Raji (cell line): ENCODE results near the gene TF.

ENCODE experiments used
- POLR2A ChIP-seq: IDR thresholded peaks from 2 replicates; pipeline ENCODE4 v1.6.1; 2011; ENCODE audit warnings: low read depth, low read length, control low read depth; ENCODE audit not compliant: insufficient read depth

Gene TF

DNA sequence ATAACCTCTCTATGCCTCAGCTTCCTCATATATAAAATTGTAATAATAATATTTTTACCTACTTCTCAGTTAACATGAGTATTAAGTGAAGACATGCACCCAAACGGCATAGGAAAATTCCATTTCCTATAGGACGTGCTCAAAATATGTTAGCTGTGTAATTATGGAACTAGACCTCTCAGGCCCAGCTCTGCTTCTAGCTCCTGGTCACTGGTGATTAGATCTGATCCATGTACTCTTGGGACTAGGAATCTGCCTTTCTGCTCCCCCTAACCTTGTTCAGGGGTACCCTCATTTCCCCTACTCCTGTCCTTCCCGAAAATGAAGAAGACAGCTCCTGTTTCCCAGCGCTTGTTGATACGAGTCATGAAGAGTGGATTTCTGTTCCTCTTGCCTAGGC is 29.6 kb downstream of the TF start:
- TF ChIP-seq POLR2A = no peak

DNA sequence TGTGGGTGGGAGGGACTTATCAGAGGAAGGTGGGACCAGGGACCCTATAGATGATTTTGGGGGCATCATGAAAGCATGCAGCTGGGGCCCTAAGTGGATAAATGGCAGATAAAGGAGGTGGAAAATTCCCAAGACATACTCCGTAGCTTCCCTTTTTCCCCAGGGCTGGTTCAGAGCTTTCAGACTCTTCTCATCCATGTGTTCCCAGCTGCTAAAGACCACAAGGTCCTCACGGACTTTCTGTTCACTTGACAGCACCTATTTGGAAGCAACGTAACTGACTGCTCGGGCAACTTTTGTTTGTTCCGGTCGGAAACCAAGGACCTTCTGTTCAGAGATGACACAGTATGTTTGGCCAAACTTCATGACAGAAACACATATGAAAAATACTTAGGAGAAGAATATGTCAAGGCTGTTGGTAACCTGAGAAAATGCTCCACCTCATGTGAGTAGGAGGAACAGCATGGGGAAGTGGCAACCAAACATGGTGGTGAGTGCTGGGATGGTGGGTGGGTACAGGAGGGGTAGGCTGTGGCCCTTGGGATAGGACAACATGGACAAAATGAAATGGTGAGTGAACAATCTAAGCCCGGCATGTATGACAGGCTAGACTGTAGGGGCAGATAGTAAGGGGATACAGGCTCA is 30.7 kb downstream of the TF start:
- TF ChIP-seq POLR2A = no peak

DNA sequence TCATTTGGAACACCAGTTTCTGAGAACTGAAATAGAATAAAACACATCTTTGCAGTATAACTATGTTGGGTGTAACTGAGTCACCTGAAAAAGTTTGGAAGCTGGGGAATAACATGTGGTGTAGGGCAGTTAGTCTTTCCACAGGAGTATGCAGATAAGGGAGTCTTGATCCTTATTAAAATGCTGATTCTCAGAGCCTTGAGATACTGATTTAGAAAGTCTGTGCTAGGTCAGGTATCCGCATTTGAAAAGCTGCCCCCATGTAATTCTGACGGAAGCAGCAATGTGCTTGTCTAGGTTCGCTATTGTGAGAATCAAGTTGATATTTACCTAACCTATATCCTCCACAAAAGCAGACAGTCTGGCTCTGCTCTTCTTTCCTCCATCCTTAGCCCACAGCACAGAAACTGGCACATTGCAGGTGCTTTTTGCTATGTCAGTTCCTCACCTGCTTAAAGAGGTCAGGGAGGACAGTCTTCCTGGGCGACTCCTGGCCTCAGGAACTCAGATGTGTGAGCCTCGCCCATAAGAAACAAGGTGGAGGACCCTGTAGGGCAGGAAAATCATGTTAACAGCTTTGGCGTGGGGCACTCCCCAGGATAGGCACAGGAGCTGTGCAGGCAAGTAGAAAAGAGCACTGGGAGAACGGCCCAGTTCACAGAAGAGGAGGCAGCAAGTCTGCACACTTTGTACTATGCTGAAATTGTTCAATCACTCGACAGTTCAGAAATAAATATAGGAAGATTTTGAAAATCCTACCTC is 31.8 kb downstream of the TF start:
- no peak for TF ChIP-seq POLR2A

DNA sequence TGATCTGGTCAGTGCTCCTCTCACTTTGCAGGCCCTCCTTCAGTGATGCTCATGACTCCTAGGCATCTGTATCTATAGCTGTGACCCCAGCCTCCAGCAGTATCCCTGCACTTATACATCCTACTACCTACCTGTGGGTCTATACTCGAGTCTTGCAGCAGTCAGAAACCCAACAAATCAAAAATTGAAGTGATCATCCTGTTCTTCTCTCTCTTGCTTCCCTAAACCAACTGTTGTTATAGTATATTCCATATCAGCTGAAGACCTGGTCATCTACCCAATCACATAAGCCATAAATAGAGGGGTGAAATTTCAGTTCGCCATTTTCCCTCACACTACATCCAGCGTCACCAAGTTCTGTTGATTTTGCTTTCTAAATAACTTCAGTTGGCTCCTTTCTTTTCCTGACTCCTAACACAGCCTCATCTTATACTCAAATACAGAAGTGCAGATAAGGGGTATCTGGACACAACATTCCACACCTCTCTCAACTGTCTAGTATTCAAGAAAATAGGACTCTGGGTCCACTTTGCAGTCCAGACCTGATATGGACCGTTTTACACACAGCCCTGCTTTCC is 33.5 kb downstream of the TF start:
- TF ChIP-seq POLR2A = no peak

DNA sequence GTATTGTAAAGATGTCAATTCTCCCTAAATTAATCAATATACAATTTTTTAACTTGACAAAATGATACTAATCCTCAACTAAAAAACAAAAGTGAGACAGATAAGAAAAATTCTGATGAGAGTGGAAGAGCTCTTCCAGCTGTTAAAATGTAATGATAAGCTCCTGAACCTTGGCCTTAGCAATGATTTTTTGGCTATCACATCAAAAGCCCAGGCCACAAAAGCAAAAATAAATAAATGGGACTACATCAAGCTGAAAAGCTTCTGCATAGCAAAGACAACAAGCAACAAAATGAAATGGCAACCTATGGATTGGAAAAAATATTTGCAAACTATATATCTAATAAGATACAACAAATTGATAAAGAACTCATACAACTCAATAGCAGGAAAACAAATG is 35.4 kb downstream of the TF start:
- TF ChIP-seq POLR2A = no peak

DNA sequence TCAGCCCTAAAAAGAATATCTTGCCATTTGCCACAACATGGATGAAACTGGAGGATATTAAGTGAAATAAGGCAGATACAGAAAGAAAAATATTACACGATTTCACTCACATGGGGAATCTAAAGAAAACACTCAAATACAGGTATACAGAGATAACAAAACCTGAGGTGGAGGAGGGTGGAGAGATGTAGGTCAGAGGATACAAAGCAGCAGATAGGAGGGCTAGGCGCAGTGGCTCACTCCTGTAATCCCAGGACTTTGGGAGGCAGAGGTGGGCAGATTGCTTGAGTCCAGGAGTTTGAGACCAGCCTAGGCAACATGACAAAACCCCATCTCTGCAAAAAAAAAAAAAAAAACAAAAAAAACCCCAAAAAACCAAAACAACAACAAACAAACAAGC is 36.3 kb downstream of the TF start:
- TF ChIP-seq POLR2A = no peak

DNA sequence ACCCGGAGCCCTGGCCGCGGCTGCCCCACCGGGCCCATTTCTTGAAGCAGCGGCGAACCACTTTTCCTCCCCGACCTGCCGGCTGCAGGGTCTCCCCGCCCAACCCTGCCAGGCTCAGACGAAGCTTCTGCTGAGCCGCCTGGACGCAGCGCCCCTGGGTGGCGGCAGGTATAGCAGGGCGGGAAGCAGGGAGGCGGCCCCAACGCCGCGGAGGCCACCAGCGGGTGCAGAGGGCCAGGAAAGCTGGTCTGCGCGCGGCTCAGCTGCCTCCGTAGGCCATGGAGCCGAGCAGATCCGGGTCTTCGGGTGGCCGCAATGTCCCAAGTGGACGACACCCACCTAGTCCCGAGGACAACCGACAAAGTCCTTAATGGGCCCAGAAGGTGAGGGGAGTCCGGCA is 37.6 kb downstream of the TF start:
- TF ChIP-seq POLR2A = no peak

DNA sequence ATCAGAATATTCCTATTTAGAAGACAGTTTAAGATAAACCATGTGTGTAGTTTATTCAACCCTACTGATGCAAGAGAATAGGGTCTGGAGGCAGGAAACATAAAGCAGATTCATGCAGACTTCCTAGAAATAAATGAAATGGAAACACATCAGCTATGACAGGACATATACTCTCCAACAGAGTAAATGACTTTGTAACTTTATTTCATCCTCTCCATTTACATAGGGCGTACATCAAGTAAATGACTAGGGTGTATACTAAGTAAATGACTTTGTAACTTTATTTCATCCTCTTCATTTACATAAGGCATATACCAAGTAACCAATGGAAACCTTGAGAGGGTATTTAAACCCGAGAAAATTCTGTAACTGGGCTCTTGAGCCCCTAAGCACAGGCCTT is 41.8 kb downstream of the TF start:
- TF ChIP-seq POLR2A = no peak

DNA sequence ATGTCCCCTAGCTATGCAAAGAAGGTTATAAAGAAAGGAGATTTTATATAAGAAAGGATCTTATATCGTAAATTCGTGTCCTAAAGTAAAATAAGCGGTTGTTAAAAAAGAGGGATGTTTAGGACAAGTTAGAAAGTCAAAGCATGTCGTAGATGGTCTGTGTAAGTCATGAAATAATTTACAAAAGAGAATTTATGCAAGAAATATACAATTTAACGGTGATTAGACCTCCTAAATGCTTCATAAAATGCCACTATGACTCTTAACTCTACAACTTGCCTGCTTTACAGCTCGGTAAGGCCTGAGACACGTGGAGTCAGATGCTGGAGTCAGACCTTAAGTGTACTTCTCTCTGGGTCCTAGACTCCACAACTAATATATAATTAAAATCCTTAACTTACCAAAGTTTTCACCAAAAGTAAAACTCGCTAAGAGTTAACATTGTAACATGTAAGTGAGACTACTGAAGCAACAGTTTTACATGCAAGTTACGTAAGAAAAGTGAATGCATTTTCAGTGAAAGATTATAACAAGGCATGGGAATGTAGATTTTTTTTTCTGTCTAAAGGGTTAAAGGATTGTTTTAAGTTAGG is 46.1 kb downstream of the TF start:
- TF ChIP-seq POLR2A = no peak

DNA sequence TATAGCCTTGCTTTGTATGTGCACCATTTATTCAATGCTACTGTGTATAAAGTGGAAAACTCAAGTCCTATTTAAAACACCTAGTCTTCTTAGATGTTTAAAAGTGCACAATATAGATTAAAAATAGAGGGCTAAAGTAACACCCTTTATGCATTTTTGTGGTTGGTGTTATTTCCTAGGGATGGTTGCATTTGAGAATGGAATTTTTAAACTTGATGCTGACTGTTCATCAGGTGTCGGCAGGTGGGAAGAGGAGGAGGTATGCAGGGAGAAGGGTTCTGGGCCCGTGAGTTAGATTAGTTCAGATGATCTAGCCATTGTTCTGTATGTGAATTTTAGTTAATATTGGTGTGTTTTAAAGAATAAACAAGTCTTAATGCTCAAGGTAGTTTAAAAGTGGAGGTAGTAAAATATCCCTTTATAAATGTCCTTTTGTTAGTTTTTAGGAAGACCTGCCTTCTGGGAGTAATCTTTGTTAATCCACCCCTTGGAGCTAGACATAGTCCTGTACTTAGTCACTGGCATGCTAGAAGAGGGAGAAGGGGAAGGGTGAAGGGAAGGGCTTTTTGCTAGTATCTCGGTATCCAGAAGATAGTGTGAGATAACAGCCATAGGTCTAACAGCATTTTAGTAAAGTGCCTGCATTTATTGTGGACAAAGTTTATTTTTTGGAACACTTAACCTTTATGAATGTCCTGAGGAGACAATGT is 51.4 kb downstream of the TF start:
- no peak for TF ChIP-seq POLR2A

DNA sequence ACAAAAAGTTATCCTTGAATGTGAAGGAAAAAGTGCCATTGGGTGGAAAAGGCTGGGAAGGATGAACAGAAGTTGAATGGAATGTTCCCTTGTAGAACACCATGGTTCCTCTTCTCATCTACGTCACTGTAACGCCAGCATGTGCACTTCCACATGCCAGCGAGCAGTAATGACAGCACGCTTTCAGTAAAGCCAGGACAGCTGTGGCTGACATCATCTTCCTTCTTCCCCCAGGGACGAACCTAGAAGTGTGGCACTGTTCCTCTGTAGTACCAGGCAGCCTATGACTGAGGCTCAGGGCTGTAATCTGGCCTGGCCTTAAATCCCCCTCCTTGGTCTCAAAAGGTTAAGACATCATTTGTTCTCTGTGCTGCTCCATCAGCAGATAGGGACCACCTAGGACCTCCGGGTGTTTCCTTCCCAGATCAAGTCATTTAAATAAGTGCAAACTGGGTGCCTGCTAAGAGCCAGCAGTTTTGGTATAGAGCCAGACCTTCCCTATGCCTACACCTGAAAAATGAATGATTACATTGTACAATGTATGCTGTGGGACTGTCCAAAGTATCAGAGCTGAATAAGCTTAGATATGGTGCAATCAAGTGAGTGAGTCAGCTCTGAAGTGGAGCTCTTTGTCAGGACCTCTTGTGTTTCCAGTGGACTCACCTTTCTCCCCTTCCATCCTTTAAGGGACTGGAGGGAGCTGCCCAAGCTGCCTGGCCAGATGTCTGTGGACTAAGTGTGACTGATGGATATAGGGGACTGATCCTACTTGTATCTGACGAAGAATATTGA is 53.8 kb downstream of the TF start:
- no peak for TF ChIP-seq POLR2A

DNA sequence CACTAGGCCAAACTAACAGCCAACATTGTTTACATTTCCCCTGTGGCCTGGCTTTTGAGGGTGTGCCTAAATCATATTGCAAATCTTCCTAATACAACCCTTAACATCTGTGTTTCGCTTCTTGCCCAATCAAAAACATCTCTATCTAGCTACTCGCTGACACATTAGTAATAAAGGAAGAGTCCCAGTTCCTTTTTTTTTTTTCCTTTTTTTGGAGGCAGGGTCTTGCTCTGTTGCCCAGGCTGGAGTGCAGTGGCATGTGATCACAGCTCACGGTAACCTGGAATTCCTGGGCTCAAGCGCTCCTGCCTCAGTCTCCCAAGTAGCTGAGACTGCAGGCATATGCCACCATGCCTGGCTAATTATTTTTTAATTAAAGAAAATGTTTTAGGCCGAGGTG is 57.3 kb downstream of the TF start:
- no peak for TF ChIP-seq POLR2A

DNA sequence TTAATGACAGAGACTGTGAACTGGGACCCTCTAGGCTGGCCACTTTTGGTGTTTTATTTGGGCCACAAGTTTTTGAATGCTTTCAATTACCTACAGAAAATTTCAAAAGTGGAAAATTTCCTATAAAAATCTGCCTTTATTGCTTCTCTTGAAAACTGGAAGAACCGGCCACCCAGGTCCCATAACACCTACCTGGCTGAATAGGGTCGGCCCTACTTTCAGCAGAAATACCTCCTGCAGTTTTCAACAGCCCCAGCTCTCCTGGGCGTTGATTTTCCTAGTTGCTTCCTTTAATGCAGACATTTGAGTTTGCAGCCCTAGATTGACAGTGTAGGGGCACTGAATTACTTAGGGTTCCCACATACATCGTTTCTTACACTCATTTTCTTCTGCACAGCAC is 58.7 kb downstream of the TF start:
- TF ChIP-seq POLR2A = no peak

DNA sequence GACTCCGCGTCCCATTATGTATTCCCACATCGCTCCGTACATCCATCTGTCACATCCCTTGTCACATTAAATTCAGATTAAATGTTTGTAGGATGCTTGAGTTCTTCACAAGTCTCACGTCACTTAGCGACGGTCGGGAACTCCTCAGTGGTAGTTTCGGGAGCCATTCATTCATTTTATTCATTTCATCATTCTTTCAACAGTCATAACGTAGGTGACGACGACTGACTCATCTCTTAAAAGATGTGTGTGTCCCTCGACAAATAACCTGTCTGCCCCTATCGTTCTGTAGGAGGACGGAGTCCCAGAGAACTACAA is 59.1 kb downstream of the TF start:
- TF ChIP-seq POLR2A = no peak
